Suppressor macrophage treated with lipopolysaccharide for 4 hours (primary cell): ENCODE data around the gene TMEM88.
A peak's percentile ranks its signal among the peaks of the same experiment; 100 is the strongest.

Experiments used
- DNase-seq: peaks from one replicate; pipeline ENCODE4 v3.0.0-alpha.2; 2020

Gene TMEM88

GRCh38 chr17:7833795-7834541 lies 20.9 kb upstream of the TMEM88 start, which contains the start of gene KDM6B:
Gene KDM6B, plus strand, starts transcription at chr17:7834217. Its CDS starts 11,338 bp downstream, at chr17:7845555.
- peak; percentile 95 for DNase-seq

- peak; percentile 88 for DNase-seq
Measured at GRCh38 chr17:7834542-7834956, 20.3 kb upstream of the TMEM88 start.

- peak; percentile 97 for DNase-seq
Measured at GRCh38 chr17:7834957-7835813, 19.7 kb upstream of the TMEM88 start.

GRCh38 chr17:7835814-7836595 lies 18.9 kb upstream of the TMEM88 start:
- peak; percentile 61 for DNase-seq

- peak; percentile 92 for DNase-seq
Measured at GRCh38 chr17:7836596-7837407, 18.1 kb upstream of the TMEM88 start.

GRCh38 chr17:7837408-7838088 lies 17.3 kb upstream of the TMEM88 start:
- peak; percentile 65 for DNase-seq

- peak; percentile 51 for DNase-seq
Measured at GRCh38 chr17:7838090-7839075, 16.5 kb upstream of the TMEM88 start.

- DNase-seq: peak; percentile 46
Measured at GRCh38 chr17:7839190-7839875, 15.5 kb upstream of the TMEM88 start.

- no peak for DNase-seq
Measured at GRCh38 chr17:7839876-7840261, 15.0 kb upstream of the TMEM88 start.

GRCh38 chr17:7840441-7840840 lies 14.4 kb upstream of the TMEM88 start:
- DNase-seq: no peak

- DNase-seq: no peak
Measured at GRCh38 chr17:7840875-7841274, 14.0 kb upstream of the TMEM88 start.

GRCh38 chr17:7841396-7841914 lies 13.4 kb upstream of the TMEM88 start:
- peak; percentile 97 for DNase-seq

- DNase-seq: peak; percentile 91
Measured at GRCh38 chr17:7841915-7842379, 12.9 kb upstream of the TMEM88 start.

GRCh38 chr17:7842380-7843256 lies 12.2 kb upstream of the TMEM88 start:
- peak; percentile 98 for DNase-seq

- no peak for DNase-seq
Measured at GRCh38 chr17:7843257-7843535, 11.7 kb upstream of the TMEM88 start.

- peak; percentile 97 for DNase-seq
Measured at GRCh38 chr17:7843536-7844291, 11.2 kb upstream of the TMEM88 start.

- peak; percentile 96 for DNase-seq
Measured at GRCh38 chr17:7844292-7845154, 10.3 kb upstream of the TMEM88 start.
